Activated B cell treated with CpG ODN at 0.5 μM for 24 hours (primary cell): ENCODE data around the gene TMEM132D. TPM values are rescaled to one million over a fixed set of nuclear protein-coding genes. Genes with fewer than 3 reads are reported as not detected.

ENCODE experiments used
- ATAC-seq: fragments of 200-7000 bp; cut with Tn5 transposase; one replicate; pipeline ENCODE4 v1.10.0; 2021; ENCODE audit warnings: low read depth, mild to moderate bottlenecking, moderate library complexity
- CTCF ChIA-PET: fragments of 350-600 bp; sonication (Branson Sonifier 250); formaldehyde crosslinking; loops from one replicate; lab custom pipeline; 2021; ENCODE audit warnings: antibody characterized with exemption; lab: Charles Lee
- POLR2A ChIA-PET: fragments of 350-600 bp; sonication (Branson Sonifier 250); formaldehyde crosslinking; loops from one replicate; lab custom pipeline; 2021; ENCODE audit warnings: antibody characterized with exemption; lab: Charles Lee
- DNase-seq: peaks from one replicate; pipeline ENCODE4 v3.0.0; 2022
- H3K27ac Mint-ChIP-seq: one replicate; pipeline ENCODE4 v1.8.0; 2020; ENCODE audit warnings: mixed read lengths
- H3K27me3 Mint-ChIP-seq: one replicate; pipeline ENCODE4 v1.8.0; 2021; ENCODE audit warnings: mixed read lengths
- H3K36me3 Mint-ChIP-seq: one replicate; pipeline ENCODE4 v1.8.0; 2021; ENCODE audit warnings: low read depth, mixed read lengths
- H3K4me1 Mint-ChIP-seq: one replicate; pipeline ENCODE4 v1.8.0; 2021; ENCODE audit warnings: mixed read lengths
- H3K4me3 Mint-ChIP-seq: one replicate; pipeline ENCODE4 v1.8.0; 2020; ENCODE audit warnings: mild to moderate bottlenecking, mixed read lengths
- H3K9me3 Mint-ChIP-seq: one replicate; pipeline ENCODE4 v1.8.0; 2020; ENCODE audit warnings: mixed read lengths
- CTCF ChIP-seq: fragments of 200-600 bp; IDR thresholded peaks from one replicate; pipeline ENCODE4 v1.8.0; 2022; ENCODE audit warnings: antibody characterized with exemption, mild to moderate bottlenecking
- intact Hi-C: fragments of 100-400 bp; cut with micrococcal nuclease; formaldehyde crosslinking; loops from one replicate; pipeline ENCODE4 v1.15.1; 2024
- total RNA-seq: library from RNA; stranded (reverse); gene quantifications from 2 replicates; pipeline ENCODE4 v1.2.3, GENCODE V29; 2022

Gene TMEM132D
- total RNA-seq, 1 donor from 2014 or later, result not detected

GRCh38 chr12:129561304-129561703 lies 342.5 kb downstream of the TMEM132D start:
- no peaks in the 10 kb centered on the region for H3K27me3 Mint-ChIP-seq
- H3K36me3 Mint-ChIP-seq, result no peaks in the 10 kb centered on the region
- ChIA-PET CTCF (no interaction called here), POLR2A (no interaction called here)
- no peak overlapping the region for H3K27ac Mint-ChIP-seq
- DNase-seq (no peak), ATAC-seq (no peak)
- no peak overlapping the region for H3K4me3 Mint-ChIP-seq
- TF ChIP-seq CTCF, result no peak
- peaks cover 3% of the 10 kb centered on the region for H3K9me3 Mint-ChIP-seq
- intact Hi-C loops, result no loop called here
- H3K4me1 Mint-ChIP-seq, result no peaks in the 10 kb centered on the region

- H3K36me3 Mint-ChIP-seq, result no peaks in the 10 kb centered on the region
- peaks cover 3% of the 10 kb centered on the region for H3K9me3 Mint-ChIP-seq
- ChIA-PET POLR2A (no interaction called here), CTCF (no interaction called here)
- ATAC-seq (no peak), DNase-seq (no peak)
- H3K27me3 Mint-ChIP-seq, result no peaks in the 10 kb centered on the region
- no peak overlapping the region for H3K4me3 Mint-ChIP-seq
- no peak overlapping the region for H3K27ac Mint-ChIP-seq
- TF ChIP-seq CTCF, result no peak
- no peaks in the 10 kb centered on the region for H3K4me1 Mint-ChIP-seq
- intact Hi-C loops, result no loop called here
Measured at GRCh38 chr12:129559776-129560175, 344.0 kb downstream of the TMEM132D start.

DNA sequence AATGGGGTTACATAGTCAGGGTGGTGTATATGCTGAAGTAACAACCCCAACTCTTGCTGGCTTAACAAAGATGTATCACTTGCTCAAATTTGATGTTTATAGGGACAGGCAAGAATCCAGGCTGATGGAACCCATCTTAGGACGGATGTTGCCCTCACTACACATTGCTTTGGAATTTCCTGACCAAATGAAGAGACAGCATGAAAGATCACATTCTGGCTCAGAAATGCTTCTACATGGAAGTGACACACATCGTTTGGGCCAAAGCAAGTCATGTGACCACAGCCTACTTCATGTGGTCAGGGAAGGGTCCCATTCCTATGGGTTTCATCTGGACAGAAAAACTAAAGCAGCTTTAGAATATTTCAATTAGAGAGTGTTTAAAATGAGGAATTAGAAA lies 345.8 kb downstream of the TMEM132D start:
- Mint-ChIP-seq H3K9me3 (peaks cover 5% of the 10 kb centered on the region), H3K27ac (no peak overlapping the region), H3K36me3 (no peaks in the 10 kb centered on the region), H3K27me3 (no peaks in the 10 kb centered on the region), H3K4me3 (no peak overlapping the region), H3K4me1 (no peaks in the 10 kb centered on the region)
- TF ChIP-seq CTCF, result no peak
- intact Hi-C loops, result no loop called here
- no peak for ATAC-seq
- DNase-seq, result no peak
- CTCF ChIA-PET, result no interaction called here
- POLR2A ChIA-PET, result no interaction called here

GRCh38 chr12:129556082-129556481 lies 347.7 kb downstream of the TMEM132D start:
- intact Hi-C loops, result no loop called here
- DNase-seq (no peak), ATAC-seq (no peak)
- H3K27me3 Mint-ChIP-seq, result no peaks in the 10 kb centered on the region
- CTCF ChIA-PET, result no interaction called here
- no peak overlapping the region for H3K27ac Mint-ChIP-seq
- H3K9me3 Mint-ChIP-seq, result peaks cover 3% of the 10 kb centered on the region
- no peaks in the 10 kb centered on the region for H3K4me1 Mint-ChIP-seq
- TF ChIP-seq CTCF, result no peak
- POLR2A ChIA-PET, result no interaction called here
- no peaks in the 10 kb centered on the region for H3K36me3 Mint-ChIP-seq
- H3K4me3 Mint-ChIP-seq, result no peak overlapping the region

DNA sequence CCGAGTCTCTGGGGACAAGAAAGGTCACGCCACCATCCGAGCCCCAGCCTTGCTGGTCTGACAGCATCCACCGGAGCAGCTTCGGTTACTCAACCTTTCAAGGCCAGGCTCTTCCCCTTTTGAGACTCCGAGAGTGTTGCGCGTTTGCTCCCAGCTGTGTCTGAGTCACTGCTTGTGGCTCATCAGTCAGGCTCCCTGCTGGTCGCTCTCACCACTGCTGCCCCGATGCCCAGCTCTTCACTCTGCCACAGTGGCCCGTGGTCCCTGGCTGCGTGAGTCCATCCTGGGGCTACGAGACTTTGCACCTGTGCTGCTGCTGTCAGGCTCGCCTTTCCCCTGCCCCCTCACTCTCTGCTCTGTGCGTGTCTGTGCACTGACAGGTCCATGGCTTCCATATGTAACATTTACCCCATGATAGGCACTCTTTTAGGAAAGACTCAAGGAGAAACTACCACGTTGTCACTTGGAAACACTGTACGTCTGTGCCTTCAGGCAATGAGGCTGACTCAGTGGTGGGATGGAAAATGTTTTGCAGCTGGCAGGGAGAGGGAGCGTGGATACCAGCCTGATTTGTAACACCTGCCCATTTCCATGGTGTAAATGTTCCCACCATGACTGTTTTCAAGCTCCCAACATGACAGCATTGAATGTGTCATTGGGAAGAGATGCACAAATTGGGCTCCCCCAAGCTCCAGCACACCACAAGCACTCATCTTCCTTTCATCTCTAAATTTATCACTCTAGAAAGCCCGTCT lies 350.7 kb downstream of the TMEM132D start:
- DNase-seq (no peak), ATAC-seq (no peak)
- Mint-ChIP-seq H3K4me3 (no peak overlapping the region), H3K9me3 (peaks cover 8% of the 10 kb centered on the region), H3K27ac (no peak overlapping the region), H3K27me3 (no peaks in the 10 kb centered on the region), H3K36me3 (no peaks in the 10 kb centered on the region), H3K4me1 (no peaks in the 10 kb centered on the region)
- ChIA-PET POLR2A (no interaction called here), CTCF (no interaction called here)
- TF ChIP-seq CTCF, result no peak
- intact Hi-C loops, result no loop called here
